Measurements from ENCODE around the gene KIZ. TPM values are rescaled to one million over a fixed set of nuclear protein-coding genes. Genes with fewer than 3 reads are reported as not detected.

The KIZ gene
- total RNA-seq, 1 donor from 2014 or later, result 18.0 TPM

- intact Hi-C loops (cut with micrococcal nuclease), result no loop called here
- CTCF ChIA-PET, result no interaction called here
- H3K4me3 Mint-ChIP-seq, result no peak overlapping the region
- TF ChIP-seq CTCF (IDR thresholded peaks at IDR 0.05), result no peak
- POLR2A ChIA-PET, result no interaction called here
- peaks cover 33% of the 10 kb centered on the region for H3K36me3 Mint-ChIP-seq (ENCODE audit: low read depth)
- DNase-seq, result no peak
- no peaks in the 10 kb centered on the region for H3K4me1 Mint-ChIP-seq
- no peak for ATAC-seq (ENCODE audit: low read depth)
- no peak overlapping the region for H3K27ac Mint-ChIP-seq
- H3K9me3 Mint-ChIP-seq, result no peaks in the 10 kb centered on the region
- no peaks in the 10 kb centered on the region for H3K27me3 Mint-ChIP-seq
Observed at GRCh38 chr20:21206584-21206983, 80.7 kb downstream of the KIZ start.

- CTCF ChIA-PET, result no interaction called here
- intact Hi-C loops (cut with micrococcal nuclease), result no loop called here
- Mint-ChIP-seq H3K36me3 (ENCODE audit: low read depth) (peaks cover 48% of the 10 kb centered on the region), H3K27ac (no peak overlapping the region), H3K4me1 (no peaks in the 10 kb centered on the region), H3K27me3 (no peaks in the 10 kb centered on the region), H3K4me3 (no peak overlapping the region), H3K9me3 (no peaks in the 10 kb centered on the region)
- no peak for TF ChIP-seq CTCF (IDR thresholded peaks at IDR 0.05)
- ATAC-seq (ENCODE audit: low read depth) (no peak), DNase-seq (no peak)
- POLR2A ChIA-PET, result no interaction called here
Observed at GRCh38 chr20:21208999-21209398, 83.1 kb downstream of the KIZ start.

GRCh38 chr20:21209668-21210067, 83.8 kb downstream of the KIZ start:
- intact Hi-C loops (cut with micrococcal nuclease), result no loop called here
- no peak overlapping the region for H3K4me3 Mint-ChIP-seq
- DNase-seq (no peak), ATAC-seq (ENCODE audit: low read depth) (no peak)
- H3K36me3 Mint-ChIP-seq (ENCODE audit: low read depth), result peaks cover 48% of the 10 kb centered on the region
- ChIA-PET CTCF (no interaction called here), POLR2A (no interaction called here)
- H3K4me1 Mint-ChIP-seq, result no peaks in the 10 kb centered on the region
- no peak overlapping the region for H3K27ac Mint-ChIP-seq
- no peaks in the 10 kb centered on the region for H3K9me3 Mint-ChIP-seq
- TF ChIP-seq CTCF (IDR thresholded peaks at IDR 0.05), result no peak
- no peaks in the 10 kb centered on the region for H3K27me3 Mint-ChIP-seq

GRCh38 chr20:21213691-21214090, 87.8 kb downstream of the KIZ start:
- H3K9me3 Mint-ChIP-seq, result no peaks in the 10 kb centered on the region
- H3K4me1 Mint-ChIP-seq, result no peaks in the 10 kb centered on the region
- DNase-seq, result no peak
- no peak for TF ChIP-seq CTCF (IDR thresholded peaks at IDR 0.05)
- intact Hi-C loops (cut with micrococcal nuclease), result no loop called here
- H3K36me3 Mint-ChIP-seq (ENCODE audit: low read depth), result peaks cover 42% of the 10 kb centered on the region
- POLR2A ChIA-PET, result no interaction called here
- H3K27me3 Mint-ChIP-seq, result no peaks in the 10 kb centered on the region
- H3K4me3 Mint-ChIP-seq, result no peak overlapping the region
- no peak overlapping the region for H3K27ac Mint-ChIP-seq
- ATAC-seq (ENCODE audit: low read depth), result no peak
- CTCF ChIA-PET, result no interaction called here

- POLR2A ChIA-PET, result no interaction called here
- H3K27ac Mint-ChIP-seq, result no peak overlapping the region
- H3K4me3 Mint-ChIP-seq, result no peak overlapping the region
- CTCF ChIA-PET, result no interaction called here
- no peak for ATAC-seq (ENCODE audit: low read depth)
- intact Hi-C loops (cut with micrococcal nuclease), result no loop called here
- peaks cover 36% of the 10 kb centered on the region for H3K36me3 Mint-ChIP-seq (ENCODE audit: low read depth)
- no peaks in the 10 kb centered on the region for H3K4me1 Mint-ChIP-seq
- no peaks in the 10 kb centered on the region for H3K9me3 Mint-ChIP-seq
- no peaks in the 10 kb centered on the region for H3K27me3 Mint-ChIP-seq
- TF ChIP-seq CTCF (IDR thresholded peaks at IDR 0.05), result no peak
- DNase-seq, result no peak
Observed at GRCh38 chr20:21214431-21214830, 88.5 kb downstream of the KIZ start.
